KOPT-K1 (cell line): Measurements from ENCODE around the gene EP300.

Experiments
- H3K27ac ChIP-seq: fragments of 200-600 bp; sonication (generic); 2 replicates; pipeline ENCODE4 v1.5.1; 2016; ENCODE audit warnings: antibody characterized with exemption, mild to moderate bottlenecking, low read depth, low read length; ENCODE audit not compliant: poor library complexity, severe bottlenecking
- H3K36me3 ChIP-seq: fragments of 200-600 bp; sonication (generic); 2 replicates; pipeline ENCODE4 v1.5.1; 2017; ENCODE audit warnings: antibody characterized with exemption, mild to moderate bottlenecking, low read length, moderate library complexity; ENCODE audit not compliant: insufficient read depth
- H3K9me3 ChIP-seq: fragments of 200-600 bp; sonication (generic); 2 replicates; pipeline ENCODE4 v1.5.1; 2017; ENCODE audit warnings: antibody characterized with exemption, low read length, mild to moderate bottlenecking; ENCODE audit not compliant: insufficient read depth, poor library complexity, severe bottlenecking

EP300 gene

DNA sequence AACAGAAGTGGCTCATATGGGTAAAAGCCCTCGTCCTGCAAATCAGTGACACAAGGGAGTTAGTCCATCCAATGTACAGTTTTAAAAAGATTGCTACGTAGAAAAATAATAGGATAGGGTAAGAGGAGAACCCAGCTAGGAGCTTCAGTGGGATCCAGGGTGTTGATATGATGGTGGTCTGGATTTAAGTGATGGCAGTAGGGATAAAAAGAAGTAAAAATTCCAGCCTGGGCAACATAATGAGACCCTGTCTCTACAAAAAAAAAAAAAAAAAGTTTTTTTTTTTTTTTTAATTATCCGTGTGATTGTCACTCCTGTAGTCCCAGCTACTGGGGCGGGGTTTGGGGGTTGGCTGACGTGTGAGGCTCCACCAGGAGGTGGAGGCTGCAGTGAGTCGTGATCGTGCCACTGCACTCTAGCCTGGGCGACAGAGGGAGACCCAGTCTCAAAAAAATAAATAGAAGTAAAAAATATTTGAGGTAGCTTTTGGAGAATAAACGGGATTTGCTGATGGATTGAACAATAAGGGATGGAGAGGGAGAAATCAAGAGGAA, 105.7 kb downstream of the EP300 start:
- Histone ChIP-seq H3K27ac (peak overlapping the region; percentile 47), H3K9me3 (no peaks in the 10 kb centered on the region)

DNA sequence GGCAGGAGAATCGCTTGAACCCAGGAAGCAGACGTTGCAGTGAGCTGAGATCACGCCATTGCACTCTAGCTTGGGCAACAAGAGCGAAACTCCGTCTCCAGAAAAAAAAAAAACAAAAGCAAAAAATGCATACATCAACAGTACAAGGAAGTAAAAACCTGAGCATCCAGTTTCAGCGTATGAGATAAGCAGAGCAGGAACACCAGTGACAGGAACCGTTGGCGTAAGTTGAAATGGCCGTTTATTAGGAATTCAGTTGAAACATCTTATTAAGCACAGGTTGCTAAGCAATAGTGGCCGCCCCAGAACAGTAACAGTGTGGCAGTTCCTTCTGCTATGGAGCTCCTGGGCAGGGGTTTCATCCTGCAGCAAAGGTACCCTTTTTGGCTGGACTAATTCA, 108.7 kb downstream of the EP300 start:
- Histone ChIP-seq H3K27ac (no peak overlapping the region), H3K9me3 (no peaks in the 10 kb centered on the region), H3K36me3 (no peaks in the 10 kb centered on the region)

More for the DNA sequence above, 105.7 kb downstream of the EP300 start:
- H3K36me3 ChIP-seq = no peaks in the 10 kb centered on the region

DNA sequence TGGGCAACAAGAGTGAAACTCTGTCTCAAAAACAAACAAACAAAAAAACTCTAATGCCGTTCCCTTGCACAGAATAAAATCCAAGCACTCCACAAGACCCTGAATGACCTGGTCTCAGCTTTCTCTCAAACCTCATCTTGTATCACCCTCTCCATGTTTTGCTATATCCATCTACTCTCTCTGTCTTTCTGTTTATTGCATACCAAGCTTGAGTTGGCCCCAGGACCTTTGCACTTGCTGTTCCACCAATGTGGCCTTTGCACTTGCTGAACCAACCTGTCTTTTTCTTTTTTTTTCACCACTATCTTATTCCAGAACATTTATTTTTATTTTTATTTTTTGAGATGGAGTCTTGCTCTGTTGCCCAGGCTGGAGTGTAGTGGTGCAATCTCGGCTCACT, 110.7 kb downstream of the EP300 start:
- Histone ChIP-seq H3K9me3 (no peaks in the 10 kb centered on the region), H3K27ac (no peak overlapping the region), H3K36me3 (peaks cover 2% of the 10 kb centered on the region; the same call in 1 of the 2 replicates)

DNA sequence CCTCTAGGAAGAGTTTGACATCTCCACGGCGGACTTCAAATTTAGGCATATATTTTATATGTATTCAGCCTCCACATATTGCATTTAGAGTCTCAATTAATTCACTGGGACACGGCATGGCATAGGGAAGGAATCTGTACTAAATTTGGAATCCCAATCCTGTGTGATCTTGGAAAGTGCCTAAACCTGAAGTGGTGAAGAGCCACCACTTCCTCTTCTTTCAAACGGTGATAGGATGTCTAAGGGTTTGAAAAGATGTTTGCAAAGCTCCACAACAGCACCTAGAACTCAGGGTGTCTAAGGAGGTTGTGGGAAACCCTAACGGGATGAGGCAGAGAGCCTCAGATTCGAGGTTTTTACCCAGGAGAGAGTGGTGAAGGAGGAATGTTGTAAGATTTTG, 111.7 kb downstream of the EP300 start:
- Histone ChIP-seq H3K27ac (no peak overlapping the region), H3K9me3 (no peaks in the 10 kb centered on the region), H3K36me3 (peaks cover 9% of the 10 kb centered on the region; the same call in 1 of the 2 replicates)

DNA sequence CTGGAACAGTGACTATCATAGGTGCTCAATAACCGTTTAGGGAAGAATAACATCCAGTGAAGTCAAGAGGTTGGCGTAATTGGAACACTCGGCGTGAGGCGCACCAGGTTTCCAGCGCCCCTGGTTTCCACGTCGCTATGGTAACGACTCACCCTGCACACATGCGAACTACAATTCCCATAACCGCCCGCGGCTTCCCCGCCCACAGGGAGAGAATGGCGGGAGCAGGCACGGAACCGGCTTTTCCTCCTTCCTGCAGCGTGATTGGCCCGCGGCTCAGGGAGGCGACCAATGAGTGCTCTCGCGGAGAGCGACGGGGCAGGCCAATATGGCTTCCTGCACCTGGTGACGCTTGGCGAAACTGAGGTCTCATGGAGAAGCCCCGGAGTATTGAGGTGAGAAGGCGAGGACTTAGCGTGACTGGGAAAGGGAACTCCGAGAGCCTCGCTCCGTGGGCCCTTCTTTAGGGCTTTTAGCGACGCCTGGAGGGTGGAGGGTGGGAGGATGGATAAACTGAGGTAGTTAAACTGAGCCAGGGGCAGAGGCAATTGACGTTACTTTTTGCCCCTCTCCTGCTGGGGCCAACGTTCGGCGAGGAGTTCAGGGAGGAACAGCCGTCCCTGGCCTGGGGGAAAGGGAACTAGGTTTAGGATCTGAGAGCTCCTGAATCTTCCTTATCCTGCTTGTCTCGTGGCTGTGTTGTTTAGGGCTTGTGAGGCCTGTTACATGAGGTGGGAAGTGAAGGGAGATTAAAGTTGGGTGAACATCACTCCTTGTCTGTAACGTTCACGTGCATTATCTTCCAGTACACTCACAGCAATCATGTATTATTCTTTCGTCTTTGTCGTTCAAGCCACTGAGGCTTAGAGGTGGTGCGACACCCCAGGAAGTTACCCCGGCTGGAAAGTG, 112.9 kb downstream of the EP300 start, which contains the start of gene L3MBTL2:
Gene L3MBTL2, plus strand, starts transcription at position 321 of the 909 bp plus-strand sequence. Its CDS starts 51 bp downstream, at position 372.
- Histone ChIP-seq H3K36me3 (peaks cover 18% of the 10 kb centered on the region), H3K27ac (peak within 1 kb of the TSS; percentile 75), H3K9me3 (no peaks in the 10 kb centered on the region)

DNA sequence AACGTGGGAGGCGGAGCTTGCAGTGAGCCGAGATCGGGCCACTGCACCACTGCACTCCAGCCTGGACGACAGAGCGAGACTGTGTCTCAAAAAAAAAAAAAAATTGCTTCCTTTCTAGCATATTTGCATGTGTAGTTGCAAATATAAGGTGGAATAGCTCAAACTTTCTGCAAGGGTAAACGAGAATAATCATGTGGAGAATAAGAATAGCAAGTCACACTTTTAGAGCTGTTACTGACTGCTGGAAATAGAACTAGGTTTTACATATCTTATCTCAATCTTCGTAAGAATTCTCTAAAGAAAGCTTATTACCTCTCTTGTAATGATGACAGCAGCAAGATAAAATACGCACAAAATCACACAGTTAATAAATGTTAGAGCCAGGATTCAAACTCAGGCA, 114.3 kb downstream of the EP300 start:
- H3K27ac ChIP-seq = no peak overlapping the region
- no peaks in the 10 kb centered on the region for H3K9me3 ChIP-seq
- peaks cover 27% of the 10 kb centered on the region for H3K36me3 ChIP-seq

DNA sequence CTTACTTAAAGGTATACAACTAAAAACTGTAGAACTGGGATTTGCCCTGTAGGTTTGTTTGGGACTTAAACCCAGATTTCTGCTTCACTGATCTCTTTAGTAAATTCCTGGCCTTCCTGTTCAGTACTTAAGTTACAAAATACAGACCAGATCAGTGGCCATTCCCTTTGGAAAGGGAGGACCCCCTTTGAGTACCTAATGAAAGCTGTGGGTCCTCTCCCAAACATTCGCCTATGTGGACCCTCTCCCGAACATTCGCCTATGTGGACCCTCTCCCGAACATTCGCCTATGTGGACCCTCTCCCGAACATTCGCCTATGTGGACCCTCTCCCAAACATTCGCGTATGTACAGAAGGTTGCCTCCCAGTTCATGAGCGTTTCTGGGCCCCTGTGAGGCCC, 123.0 kb downstream of the EP300 start:
- peaks cover 17% of the 10 kb centered on the region for H3K9me3 ChIP-seq
- H3K27ac ChIP-seq = no peak overlapping the region
- H3K36me3 ChIP-seq = peaks cover 69% of the 10 kb centered on the region

DNA sequence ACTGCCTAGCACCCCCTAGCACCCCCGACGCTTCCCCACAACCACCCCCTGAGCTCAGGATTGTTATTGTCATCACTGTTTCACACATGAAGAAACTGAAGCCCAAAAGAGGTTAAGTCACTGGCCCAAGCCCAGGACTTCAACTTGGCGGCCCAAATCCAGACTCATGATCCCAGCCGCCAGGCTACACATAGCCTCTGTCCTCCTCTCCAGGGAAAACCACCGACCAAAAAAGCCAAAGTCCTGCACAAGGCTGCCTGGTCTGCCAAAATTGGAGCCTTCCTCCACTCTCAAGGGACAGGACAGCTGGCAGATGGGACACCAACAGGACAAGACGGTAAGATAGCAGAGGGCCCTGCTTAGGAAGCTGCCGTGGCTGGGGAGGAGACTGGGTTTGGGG, 123.5 kb downstream of the EP300 start:
- Histone ChIP-seq H3K36me3 (peaks cover 69% of the 10 kb centered on the region), H3K9me3 (peaks cover 17% of the 10 kb centered on the region), H3K27ac (peak overlapping the region; percentile 74)

DNA sequence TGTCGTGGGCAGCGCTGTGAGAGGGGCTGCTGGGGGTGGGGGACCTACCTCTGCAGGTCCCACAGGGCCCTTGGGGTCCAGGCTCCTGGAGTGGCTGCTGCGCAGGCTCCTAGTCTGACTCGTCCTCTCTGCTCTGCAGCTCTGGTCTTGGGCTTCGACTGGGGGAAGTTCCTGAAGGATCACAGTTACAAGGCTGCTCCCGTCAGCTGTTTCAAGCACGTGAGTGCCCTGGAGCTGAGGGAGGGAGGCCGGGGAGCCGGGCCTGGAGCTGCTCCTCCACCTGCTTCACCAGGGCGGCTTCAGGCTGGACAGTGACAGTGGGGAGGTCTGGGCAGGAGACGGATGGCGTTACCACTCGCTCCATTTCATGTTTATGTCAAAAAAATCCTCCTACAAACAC, 124.6 kb downstream of the EP300 start:
- peaks cover 74% of the 10 kb centered on the region for H3K36me3 ChIP-seq
- H3K9me3 ChIP-seq = peaks cover 17% of the 10 kb centered on the region
- peak overlapping the region; percentile 74 for H3K27ac ChIP-seq

DNA sequence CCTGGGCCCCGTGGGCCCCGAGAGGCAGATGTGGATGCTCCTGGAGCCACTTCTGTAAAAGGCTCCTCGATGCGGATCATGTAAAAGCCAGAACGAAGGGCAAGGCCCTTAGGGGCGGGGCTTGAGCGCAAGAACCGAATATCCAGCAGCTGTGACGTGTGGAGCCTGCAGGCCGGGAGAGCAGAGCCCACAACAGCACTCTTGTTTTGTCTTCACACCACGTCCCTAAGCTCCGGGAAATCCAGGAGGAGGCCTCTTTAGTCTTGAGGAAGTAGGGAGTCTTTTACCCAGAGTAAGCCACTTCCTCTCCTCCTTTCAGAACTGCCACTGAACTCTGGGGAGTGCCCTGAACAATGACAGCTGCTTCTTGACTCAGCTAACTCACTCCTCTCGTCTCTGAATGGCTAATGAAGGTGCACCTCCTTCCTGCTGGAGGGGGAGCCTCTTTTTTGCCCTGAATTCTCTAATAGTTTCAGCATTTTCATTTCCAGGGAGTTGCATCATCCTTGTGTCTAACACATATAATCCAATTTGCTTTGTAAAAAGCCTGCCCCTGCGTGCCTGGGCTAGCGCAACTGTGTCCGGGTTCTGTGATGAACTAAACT, 125.3 kb downstream of the EP300 start:
- H3K27ac ChIP-seq = peak overlapping the region; percentile 74
- peaks cover 17% of the 10 kb centered on the region for H3K9me3 ChIP-seq
- H3K36me3 ChIP-seq = peaks cover 74% of the 10 kb centered on the region

DNA sequence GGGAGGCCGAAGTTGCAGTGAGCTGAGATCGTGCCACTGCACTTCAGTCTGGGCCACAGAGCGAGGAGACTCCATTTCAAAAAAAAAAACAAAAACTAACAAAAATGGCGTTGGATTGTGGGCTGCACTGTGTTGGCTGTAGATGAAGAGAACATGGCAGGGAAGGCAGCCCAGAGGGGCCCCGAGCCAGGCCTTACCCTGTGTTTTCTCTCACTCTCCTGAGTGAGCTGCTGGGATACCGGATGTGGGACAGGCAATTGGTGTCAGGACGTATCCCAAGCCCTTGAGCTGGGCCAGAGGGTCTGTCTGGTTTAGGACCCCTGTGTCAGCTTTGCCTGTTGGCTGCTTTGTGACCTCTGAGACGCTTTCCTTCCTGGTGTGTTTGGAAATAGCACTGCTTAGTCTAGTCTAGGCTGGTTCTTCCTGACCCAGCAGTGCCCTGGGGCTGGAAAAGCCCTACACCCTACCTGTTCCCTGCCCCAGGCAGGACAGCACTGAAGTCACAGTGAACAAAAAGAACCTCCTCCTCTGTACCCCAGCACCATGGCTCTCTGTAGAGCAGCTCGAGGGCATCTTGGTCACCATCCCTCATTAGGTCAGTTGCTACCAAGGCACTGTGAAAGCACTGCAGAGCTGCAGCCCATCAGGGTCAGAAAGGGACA, 130.6 kb downstream of the EP300 start:
- peaks cover 92% of the 10 kb centered on the region for H3K36me3 ChIP-seq
- H3K9me3 ChIP-seq = no peaks in the 10 kb centered on the region
- no peak overlapping the region for H3K27ac ChIP-seq

DNA sequence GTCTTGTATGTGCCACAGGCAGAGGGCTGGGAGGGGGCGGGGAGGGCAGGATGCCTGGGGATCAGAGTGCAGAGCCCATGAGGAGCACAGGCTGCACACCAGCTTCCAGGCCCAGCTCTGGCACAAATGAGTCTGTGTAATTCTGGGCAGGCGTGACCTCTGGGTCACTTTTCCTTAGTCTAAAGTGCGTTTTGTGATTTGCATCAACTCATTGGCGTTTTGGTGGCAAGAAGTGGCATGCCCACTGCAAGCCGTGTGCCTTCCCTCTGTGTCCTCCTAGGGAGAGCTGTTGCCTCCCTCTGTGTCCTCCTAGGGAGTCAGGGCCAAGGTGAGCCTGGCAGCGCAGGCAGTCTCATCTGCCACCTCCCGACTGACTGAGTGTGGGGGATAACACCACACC, 131.1 kb downstream of the EP300 start:
- H3K27ac ChIP-seq = no peak overlapping the region
- H3K36me3 ChIP-seq = peaks cover 97% of the 10 kb centered on the region
- H3K9me3 ChIP-seq = no peaks in the 10 kb centered on the region

DNA sequence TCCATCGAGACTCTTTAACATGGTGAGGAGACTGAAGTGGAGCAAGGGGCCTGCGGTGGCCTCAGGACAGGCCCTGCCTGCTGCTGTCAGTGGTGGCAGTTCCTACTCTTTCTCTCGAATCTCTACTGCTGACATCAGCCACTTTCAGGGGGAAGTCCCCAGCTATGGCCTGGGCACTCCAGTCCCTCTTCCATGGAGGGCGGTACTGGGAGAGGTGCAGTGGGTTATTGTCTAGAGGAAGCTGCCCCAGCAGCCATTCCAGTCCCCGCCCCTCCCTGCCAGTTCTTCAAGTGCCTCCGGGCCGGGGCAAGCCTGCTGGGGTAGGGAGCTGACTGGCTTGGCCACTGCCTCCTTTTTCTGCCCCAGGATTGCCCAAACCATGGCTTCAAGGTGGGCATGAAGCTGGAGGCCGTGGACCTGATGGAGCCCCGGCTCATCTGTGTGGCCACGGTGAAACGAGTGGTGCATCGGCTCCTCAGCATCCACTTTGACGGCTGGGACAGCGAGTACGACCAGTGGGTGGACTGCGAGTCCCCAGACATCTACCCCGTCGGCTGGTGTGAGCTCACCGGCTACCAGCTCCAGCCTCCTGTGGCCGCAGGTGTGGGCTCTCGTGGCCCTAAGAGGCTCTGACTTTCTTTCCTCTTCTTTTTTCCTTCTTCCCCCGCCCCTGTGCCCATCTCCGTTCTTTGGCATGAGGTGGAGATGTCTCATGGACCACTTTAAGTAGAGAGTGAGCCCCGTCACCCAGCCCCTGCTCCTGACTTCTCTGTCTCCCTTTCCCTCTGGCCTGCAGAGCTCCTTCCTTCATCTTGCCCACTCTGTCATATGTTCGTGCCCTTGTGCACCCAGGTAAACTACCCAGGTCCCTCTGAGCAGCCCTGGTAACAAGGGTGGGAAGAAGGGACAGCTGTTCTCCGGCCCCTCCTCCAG, 134.6 kb downstream of the EP300 start:
- H3K36me3 ChIP-seq = peaks cover 88% of the 10 kb centered on the region

DNA sequence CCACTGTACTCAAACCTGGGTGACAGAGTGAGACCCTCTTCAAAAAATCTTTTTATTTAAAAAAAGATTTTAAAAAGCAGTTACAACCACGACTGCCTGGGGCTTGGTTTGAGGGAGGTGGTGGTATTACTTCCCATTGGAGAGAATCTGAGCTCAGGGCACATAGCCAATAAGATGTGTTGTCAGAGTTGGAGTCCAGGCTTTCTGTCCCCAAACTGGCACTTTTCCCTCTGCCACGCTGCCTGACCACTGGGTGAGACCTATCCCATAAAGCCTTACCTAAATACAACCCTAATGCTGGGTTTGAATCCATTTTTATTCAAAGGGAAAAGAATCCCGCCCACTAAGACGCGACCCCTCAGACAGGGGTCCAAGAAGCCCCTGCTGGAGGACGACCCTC, 136.8 kb downstream of the EP300 start:
- H3K9me3 ChIP-seq = no peaks in the 10 kb centered on the region
- peaks cover 66% of the 10 kb centered on the region for H3K36me3 ChIP-seq
- H3K27ac ChIP-seq = no peak overlapping the region

More for the DNA sequence above, 134.6 kb downstream of the EP300 start:
- H3K9me3 ChIP-seq = no peaks in the 10 kb centered on the region
- H3K27ac ChIP-seq = no peak overlapping the region
